Liver (tissue), 9 donors: Measurements from ENCODE around the gene MMP19. TPM values are rescaled to one million over a fixed set of nuclear protein-coding genes. Genes with fewer than 3 reads are reported as not detected.
A peak's percentile ranks its signal among the peaks of the same experiment; 100 is the strongest.

Source experiments
- DNase-seq: peaks from one replicate; pipeline ENCODE4 v3.0.0-alpha.2; 2017; ENCODE audit warnings: low spot score
- H3K27ac ChIP-seq, 2 donors: one replicate each; pipeline ENCODE4 v1.7.0; 2013; ENCODE audit warnings: inconsistent platforms in 2 of 2, low read length in 2 of 2, control low read depth in 1 of 2, low read depth in 1 of 2, mild to moderate bottlenecking in 1 of 2
- H3K27me3 ChIP-seq, 4 donors: one replicate each; pipeline versions ENCODE4 v1.6.1 to v1.7.0; 2013; ENCODE audit warnings: low read length in 3 of 4, inconsistent platforms in 1 of 4, mild to moderate bottlenecking in 1 of 4, moderate library complexity in 1 of 4; ENCODE audit not compliant: control insufficient read depth in 4 of 4, insufficient read depth in 4 of 4
- H3K36me3 ChIP-seq, 4 donors: one replicate each; pipeline versions ENCODE4 v1.6.1 to v1.7.0; 2013; ENCODE audit warnings: low read length in 3 of 4, mild to moderate bottlenecking in 3 of 4, low read depth in 1 of 4, moderate library complexity in 1 of 4; ENCODE audit not compliant: control insufficient read depth in 4 of 4, insufficient read depth in 3 of 4
- H3K4me1 ChIP-seq, 4 donors: one replicate each; pipeline versions ENCODE4 v1.6.1 to v1.7.0; 2013; ENCODE audit warnings: low read length in 3 of 4, mild to moderate bottlenecking in 3 of 4, moderate library complexity in 1 of 4; ENCODE audit not compliant: control insufficient read depth in 4 of 4, insufficient read depth in 4 of 4
- H3K4me3 ChIP-seq, 3 donors: one replicate each; pipeline versions ENCODE4 v1.6.1 to v1.7.0; 2013; ENCODE audit warnings: low read length in 3 of 3, control low read depth in 1 of 3, low read depth in 1 of 3, mild to moderate bottlenecking in 1 of 3
- H3K9ac ChIP-seq, 2 donors: one replicate each; pipeline ENCODE4 v1.7.0; 2013; ENCODE audit warnings: low read length in 2 of 2, mild to moderate bottlenecking in 2 of 2, moderate library complexity in 2 of 2, control low read depth in 1 of 2, low read depth in 1 of 2
- H3K9me3 ChIP-seq, 4 donors: one replicate each; pipeline versions ENCODE4 v1.6.1 to v1.7.0; 2013; ENCODE audit warnings: low read length in 3 of 4; ENCODE audit not compliant: control insufficient read depth in 4 of 4
- EGR1 ChIP-seq, 2 donors: IDR thresholded peaks; 2 replicates each; pipeline ENCODE4 v1.6.1; 2016 to 2018; ENCODE audit warnings: antibody characterized with exemption in 2 of 2, low read depth in 2 of 2
- FOXA2 ChIP-seq: IDR thresholded peaks from 2 replicates; pipeline ENCODE4 v1.6.1; 2016; ENCODE audit warnings: antibody characterized with exemption
- HNF4A ChIP-seq, 2 donors: conservative IDR thresholded peaks; 2 replicates each; pipeline ENCODE4 v1.6.1; 2016; ENCODE audit warnings: antibody characterized with exemption in 2 of 2, mild to moderate bottlenecking in 2 of 2
- MAX ChIP-seq: IDR thresholded peaks from 2 replicates; pipeline ENCODE4 v1.6.1; 2016; ENCODE audit warnings: antibody characterized with exemption
- SP1 ChIP-seq: IDR thresholded peaks from 2 replicates; pipeline ENCODE4 v1.6.1; 2018; ENCODE audit warnings: antibody characterized with exemption, mild to moderate bottlenecking
- ZBTB33 ChIP-seq: IDR thresholded peaks from 2 replicates; pipeline ENCODE4 v1.6.1; 2016; ENCODE audit warnings: antibody characterized with exemption
- WGBS: extraction: QIAGEN DNeasy Blood & Tissue Kit; methylation state at CpG from one replicate; pipeline ENCODE4 v1.1.7; 2013; 5-methylcytosine and 5-hydroxymethylcytosine counted together
- polyA plus RNA-seq, 2 donors: library from polyadenylated mRNA; stranded (reverse) in 1 of 2; unstranded in 1 of 2; fragments of 200-250 nt in 1 of 2; fragments of >200 nt in 1 of 2; fragmentation: Nextera tagmentation in 1 of 2; extraction: Ambion mirVana in 1 of 2; gene quantifications; one replicate each; pipeline versions ENCODE4 v1.2.1 to v1.2.3, GENCODE V29; 2013 to 2015
- total RNA-seq, 2 donors: library from RNA; depleted of rRNA; stranded (reverse); fragments of >200 nt; gene quantifications; one replicate each; pipeline ENCODE4 v1.2.3, GENCODE V29; 2014
- donor health status: healthy.
- donor health status: healthy.
- donor health status: healthy.
- donor health status: healthy.
- donor health status: healthy.

Gene MMP19
- total and polyA plus RNA-seq, 4 donors = 1.1 to 2.4 (median 1.4) TPM

GRCh38 chr12:55830601-55831446 is 11.9 kb downstream of the MMP19 start:
- WGBS = 19% methylated on average over 23 of the region's 23 CpGs
- H3K36me3 ChIP-seq = no peaks in the 10 kb centered on the region
- peak overlapping the region; percentile 61 to 75 for H3K9ac ChIP-seq
- peak overlapping the region; percentile 93 to 94 for H3K27ac ChIP-seq
- H3K4me3 ChIP-seq = peak overlapping the region; percentile 84 to 95 (median 85)
- no peaks in the 10 kb centered on the region for H3K27me3 ChIP-seq
- peaks cover 8 to 37% (median 20%) of the 10 kb centered on the region in 4 donors for H3K4me1 ChIP-seq
- peak; percentile 79 for DNase-seq
- TF ChIP-seq HNF4A (conservative IDR thresholded peaks at IDR 0.05) (no peak), MAX (no peak)
- no peaks in the 10 kb centered on the region for H3K9me3 ChIP-seq

GRCh38 chr12:55829967-55830600 is 12.7 kb downstream of the MMP19 start:
- whole genome bisulfite sequencing = 1% methylated on average over 37 of the region's 37 CpGs
- no peaks in the 10 kb centered on the region for H3K36me3 ChIP-seq
- H3K27ac ChIP-seq = peak overlapping the region; percentile 93 to 94
- peak; percentile 69 for DNase-seq
- H3K4me3 ChIP-seq = peak overlapping the region; percentile 84 to 95 (median 85)
- no peaks in the 10 kb centered on the region for H3K9me3 ChIP-seq
- peak overlapping the region; percentile 61 to 75 for H3K9ac ChIP-seq
- TF ChIP-seq HNF4A (conservative IDR thresholded peaks at IDR 0.05) = peak; percentile 9 to 14
- TF ChIP-seq ZBTB33 = no peak
- H3K4me1 ChIP-seq = peaks cover 8 to 40% (median 23%) of the 10 kb centered on the region in 4 donors
- no peaks in the 10 kb centered on the region for H3K27me3 ChIP-seq

GRCh38 chr12:55828357-55828756 is 14.4 kb downstream of the MMP19 start:
- Histone ChIP-seq H3K27me3 (no peaks in the 10 kb centered on the region), H3K9ac (no peak overlapping the region), H3K4me3 (peak overlapping the region in 1 of 3 donors; percentile 62), H3K36me3 (no peaks in the 10 kb centered on the region), H3K27ac (peak overlapping the region in 1 of 2 donors; percentile 45), H3K9me3 (no peaks in the 10 kb centered on the region), H3K4me1 (peaks cover 9 to 47% (median 30%) of the 10 kb centered on the region in 4 donors)
- WGBS = 92% methylated on average over 5 of the region's 5 CpGs
- DNase-seq = no peak
- TF ChIP-seq FOXA2 (no peak), EGR1 (IDR thresholded peaks at IDR 0.05; ENCODE audit: low read depth in 2 of 2) (no peak)

GRCh38 chr12:55827806-55828205 is 14.9 kb downstream of the MMP19 start:
- Histone ChIP-seq H3K9ac (no peak overlapping the region), H3K9me3 (no peaks in the 10 kb centered on the region), H3K36me3 (peaks cover 0 to 2% (median under 1%) of the 10 kb centered on the region in 4 donors), H3K4me1 (peaks cover 9 to 52% (median 36%) of the 10 kb centered on the region in 4 donors), H3K27me3 (no peaks in the 10 kb centered on the region), H3K4me3 (no peak overlapping the region), H3K27ac (no peak overlapping the region)
- DNase-seq = no peak
- TF ChIP-seq SP1 = no peak
- WGBS = 93% methylated on average over 15 of the region's 15 CpGs
